Activated CD8-positive, alpha-beta memory T cell treated with anti-CD3 and anti-CD28 coated beads, Interleukin-2, amount 50 U/mL, for 24 hours (primary cell): ENCODE measurements around the gene ISL2.

ENCODE experiments used
- DNase-seq: peaks from one replicate; pipeline ENCODE4 v3.0.0-alpha.2; 2020; ENCODE audit errors: extremely low read depth

The ISL2 gene

GRCh38 chr15:76377217-76377616, 40.6 kb downstream of the ISL2 start:
- no peak for DNase-seq

DNA sequence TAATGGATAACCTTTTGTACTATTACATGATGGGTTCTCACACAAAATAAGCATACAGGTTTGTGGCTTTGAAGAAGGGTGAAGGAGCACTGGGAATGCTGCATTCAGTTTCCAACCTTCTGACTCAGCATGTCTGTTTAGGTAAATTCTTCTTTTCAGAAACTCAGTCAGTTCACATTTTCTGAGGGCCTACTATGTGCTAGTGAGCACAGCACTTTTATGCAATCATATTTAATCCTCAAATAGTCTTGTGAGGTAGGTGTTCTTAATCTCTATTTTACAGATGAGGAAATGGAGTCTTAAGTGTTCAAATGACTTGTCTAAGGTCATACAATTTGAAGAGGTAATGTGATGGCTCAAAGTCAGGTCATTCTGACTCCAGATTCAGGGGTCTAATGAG, 41.2 kb downstream of the ISL2 start:
- no peak for DNase-seq

DNA sequence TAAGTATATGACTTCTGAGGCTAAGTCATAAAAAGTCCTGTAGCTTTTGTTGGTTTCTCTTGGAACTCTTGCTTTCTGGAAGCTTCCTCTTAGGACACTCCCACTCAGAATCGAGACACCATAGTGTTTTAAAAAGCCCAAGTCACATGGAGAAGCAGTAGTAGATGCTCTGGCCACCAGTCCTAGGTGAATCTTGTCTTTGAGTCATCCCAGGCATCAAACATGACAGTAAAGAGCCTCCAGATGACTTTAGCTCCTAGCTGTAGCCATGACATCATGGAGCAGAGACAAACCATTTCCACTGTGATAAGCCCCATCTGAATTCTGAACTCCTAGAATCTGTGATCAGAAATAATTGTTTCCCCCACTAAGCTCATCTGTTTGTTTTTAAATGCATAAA, 42.1 kb downstream of the ISL2 start:
- no peak for DNase-seq

DNA sequence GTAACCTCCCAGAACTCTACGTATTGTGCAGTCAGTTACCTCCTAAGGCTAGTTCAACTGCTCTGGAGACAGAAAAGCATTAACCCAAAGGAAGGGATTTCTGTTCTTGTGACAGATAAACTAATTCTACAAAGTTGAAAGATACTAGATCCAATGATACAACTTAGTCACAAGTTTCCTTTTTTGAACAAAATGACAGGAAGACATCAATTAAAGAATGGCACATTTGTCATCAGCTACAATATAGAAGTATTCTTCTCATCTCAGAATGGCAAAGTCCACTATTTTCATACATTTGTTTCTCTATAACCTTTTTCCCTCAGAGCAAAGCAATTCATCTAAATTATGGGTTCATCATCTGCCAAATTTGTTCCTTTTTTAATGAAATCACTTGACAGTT, 43.7 kb downstream of the ISL2 start:
- DNase-seq, result no peak

DNA sequence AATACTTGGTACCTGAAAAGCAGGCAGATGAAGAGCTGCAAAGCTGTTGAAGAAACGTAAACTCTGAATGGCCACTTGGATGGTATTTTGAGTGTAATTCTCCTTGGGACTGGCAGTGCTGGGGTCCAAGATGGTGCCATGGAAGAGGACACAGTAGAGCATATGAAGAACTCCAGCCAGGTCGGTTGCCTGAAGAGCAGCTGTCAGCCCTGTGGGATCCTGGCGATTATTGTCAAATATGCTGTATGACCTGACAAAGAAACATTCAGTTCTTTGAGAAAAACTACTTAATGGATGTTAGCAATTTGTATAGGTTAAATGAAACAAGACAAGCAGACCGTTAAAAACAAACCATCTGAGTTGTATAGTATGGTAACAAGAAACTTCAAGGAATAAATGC, 44.8 kb downstream of the ISL2 start:
- DNase-seq, result no peak

DNA sequence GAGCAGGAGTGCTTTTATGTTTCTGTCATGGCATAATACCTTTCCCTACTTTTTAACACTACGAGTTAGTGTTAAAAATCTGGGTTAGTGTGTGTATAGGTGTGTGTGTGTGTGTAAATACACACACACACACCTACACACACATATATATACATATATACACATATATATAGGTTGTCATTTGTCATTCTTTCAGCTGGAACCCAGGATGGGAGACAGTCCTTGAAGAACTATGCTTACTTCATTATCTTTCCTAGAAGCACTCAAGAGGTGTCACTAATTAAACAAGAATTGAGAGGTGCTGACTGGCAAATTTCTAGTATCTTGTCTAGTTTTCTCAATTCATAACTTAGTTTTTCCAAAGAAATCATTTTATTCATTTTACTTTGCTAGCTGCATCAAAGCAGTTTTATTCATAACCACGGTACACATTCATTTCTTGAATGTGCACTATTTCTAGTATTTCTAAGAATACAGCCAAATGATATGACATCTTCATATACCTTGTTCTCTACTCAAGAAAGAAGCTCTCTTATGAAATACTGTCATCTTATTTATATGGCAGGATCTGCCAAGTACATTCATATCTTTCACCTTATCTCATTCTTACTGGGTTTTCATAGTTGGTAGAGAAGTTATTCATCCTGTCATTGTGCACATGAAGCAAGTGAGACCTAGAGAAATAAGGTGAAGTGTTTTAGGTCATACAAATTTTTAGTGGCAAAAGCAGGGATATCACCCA, 46.6 kb downstream of the ISL2 start:
- no peak for DNase-seq

DNA sequence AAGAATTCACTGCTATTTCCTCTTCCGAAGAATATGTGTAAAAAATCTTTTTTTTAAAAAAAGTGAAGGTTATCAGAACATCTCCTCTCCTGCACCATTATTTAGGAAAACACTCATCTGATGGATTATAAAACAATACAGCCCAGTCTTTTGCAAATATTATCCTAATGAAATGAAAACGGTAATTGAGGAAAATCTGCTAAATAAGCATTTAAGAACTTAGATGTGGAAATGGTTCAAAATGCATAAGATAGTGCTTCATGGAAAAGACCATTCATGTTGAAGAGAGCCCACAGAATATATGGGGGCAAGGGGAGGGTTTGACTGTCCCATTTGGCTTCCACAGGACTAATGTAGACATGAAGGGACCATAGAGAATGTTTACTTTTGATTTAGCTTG, 47.8 kb downstream of the ISL2 start:
- DNase-seq, result no peak

DNA sequence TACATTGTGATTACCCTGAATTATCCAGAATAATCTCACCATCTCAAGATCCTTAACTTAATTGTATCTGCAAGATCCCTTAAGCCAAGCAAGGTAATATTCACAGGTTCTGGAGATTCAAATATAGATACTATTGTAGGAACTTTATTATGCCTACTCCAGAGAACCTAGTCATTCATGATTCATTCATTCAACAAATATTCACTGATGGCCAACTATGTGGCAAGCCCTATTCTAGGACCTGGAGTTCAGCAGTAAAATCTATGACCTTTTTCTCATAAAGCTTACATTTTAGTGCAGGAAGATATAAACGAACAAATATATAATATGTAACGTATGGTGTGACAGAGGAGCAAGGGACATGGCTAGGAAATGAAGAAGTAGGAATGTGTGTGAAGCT, 49.6 kb downstream of the ISL2 start:
- no peak for DNase-seq

GRCh38 chr15:76386926-76387325, 50.4 kb downstream of the ISL2 start:
- DNase-seq, result no peak

GRCh38 chr15:76390571-76390970, 54.0 kb downstream of the ISL2 start:
- no peak for DNase-seq

DNA sequence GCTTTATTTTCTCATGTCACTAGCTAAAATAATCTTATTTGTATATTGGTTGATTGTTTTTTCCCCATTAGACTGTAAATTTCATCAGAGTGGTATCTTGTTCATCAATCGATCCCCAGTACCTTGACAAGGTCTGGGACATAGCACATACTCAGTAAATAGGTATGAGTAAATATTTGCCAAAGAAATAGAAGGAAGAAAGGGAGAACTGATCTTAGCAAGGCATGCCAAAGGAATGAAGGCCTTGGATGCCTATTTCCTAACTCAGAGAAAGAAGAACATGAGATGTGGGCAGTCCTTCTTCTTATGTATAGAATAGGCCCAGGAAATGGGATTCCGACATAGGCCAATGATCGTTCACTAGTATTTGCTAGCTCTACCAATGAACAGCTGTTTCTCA, 54.7 kb downstream of the ISL2 start:
- DNase-seq, result no peak

DNA sequence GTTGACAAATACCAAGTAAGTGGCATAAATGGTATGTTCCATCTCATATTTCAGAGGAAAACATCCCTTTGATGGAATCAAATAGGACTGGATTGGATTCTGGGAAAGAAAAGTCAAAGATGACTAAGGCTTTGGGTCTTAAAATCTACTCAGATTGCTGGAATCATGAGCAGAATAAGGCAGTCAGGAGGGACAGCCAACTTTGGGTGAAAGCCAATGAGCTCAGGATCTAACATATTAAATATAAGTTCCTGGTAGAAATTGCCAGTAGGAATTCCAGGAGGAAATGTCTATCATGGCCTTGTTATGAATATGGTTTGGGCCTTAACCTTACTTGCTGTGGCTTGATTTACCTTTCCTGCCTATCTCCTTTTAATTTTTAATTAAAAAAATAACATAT, 55.3 kb downstream of the ISL2 start:
- no peak for DNase-seq
